DMS79 treated with DMSO at 0.1 percent for 48 hours (cell line): ENCODE results near the gene RDH14.

Experiments
- DNase-seq: peaks from one replicate; lab custom pipeline; 2025; lab: John Stamatoyannopoulos, UW

Gene RDH14, protein sequence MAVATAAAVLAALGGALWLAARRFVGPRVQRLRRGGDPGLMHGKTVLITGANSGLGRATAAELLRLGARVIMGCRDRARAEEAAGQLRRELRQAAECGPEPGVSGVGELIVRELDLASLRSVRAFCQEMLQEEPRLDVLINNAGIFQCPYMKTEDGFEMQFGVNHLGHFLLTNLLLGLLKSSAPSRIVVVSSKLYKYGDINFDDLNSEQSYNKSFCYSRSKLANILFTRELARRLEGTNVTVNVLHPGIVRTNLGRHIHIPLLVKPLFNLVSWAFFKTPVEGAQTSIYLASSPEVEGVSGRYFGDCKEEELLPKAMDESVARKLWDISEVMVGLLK

DNA sequence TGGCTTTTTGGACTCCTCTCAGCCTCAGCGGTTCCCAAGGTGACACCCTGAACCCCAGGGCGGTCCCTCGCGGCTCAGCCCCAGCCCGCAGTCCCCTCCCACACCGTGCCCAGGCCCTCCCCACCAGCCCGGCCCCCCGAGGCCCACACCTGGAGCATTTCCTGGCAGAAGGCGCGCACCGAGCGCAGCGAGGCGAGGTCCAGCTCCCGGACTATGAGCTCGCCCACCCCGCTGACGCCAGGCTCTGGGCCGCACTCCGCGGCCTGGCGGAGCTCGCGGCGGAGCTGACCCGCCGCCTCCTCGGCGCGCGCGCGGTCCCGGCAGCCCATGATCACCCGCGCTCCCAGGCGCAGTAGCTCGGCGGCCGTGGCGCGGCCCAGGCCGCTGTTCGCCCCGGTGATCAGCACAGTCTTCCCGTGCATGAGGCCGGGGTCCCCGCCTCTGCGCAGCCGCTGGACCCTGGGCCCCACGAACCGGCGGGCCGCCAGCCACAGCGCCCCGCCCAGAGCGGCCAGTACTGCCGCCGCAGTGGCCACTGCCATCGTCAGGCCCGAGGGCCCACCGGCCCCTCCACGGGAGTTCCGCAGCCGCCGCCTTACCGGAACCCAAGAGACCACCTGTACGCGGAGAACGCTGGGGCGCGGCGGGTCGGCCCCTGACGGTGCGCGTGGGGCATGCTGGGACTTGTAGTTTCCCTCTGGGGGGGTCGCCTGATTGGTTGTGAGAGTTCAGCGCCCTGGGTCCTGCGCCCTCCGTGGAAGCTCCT lies at the start of gene RDH14:
Gene RDH14, minus strand, starts transcription at position 623 of the 766 bp plus-strand sequence. Its CDS starts 81 bp downstream, at position 542.
- DNase-seq = peak; percentile 89

- DNase-seq = no peak
Observed at GRCh38 chr2:18610090-18610489, 49.6 kb upstream of the RDH14 start.

DNA sequence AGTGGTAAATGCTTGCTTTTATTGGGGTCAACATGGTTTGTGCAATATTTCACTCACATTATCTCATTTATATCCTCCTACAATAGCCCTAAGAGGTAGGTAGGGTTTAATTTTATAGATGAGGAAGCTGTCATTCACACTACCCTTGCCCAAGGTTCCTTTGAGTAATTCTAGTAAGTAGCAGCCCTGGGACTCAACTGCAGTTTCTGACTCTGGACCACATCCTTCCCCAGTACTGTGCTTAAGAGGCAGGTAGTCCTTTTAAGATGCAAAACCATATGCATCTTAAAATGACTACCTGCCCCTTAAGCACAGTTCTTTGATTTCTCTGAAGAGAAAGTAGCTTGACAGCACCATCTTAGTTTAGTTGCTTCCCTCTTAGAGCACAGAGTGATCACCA lies 44.7 kb upstream of the RDH14 start:
- no peak for DNase-seq

DNA sequence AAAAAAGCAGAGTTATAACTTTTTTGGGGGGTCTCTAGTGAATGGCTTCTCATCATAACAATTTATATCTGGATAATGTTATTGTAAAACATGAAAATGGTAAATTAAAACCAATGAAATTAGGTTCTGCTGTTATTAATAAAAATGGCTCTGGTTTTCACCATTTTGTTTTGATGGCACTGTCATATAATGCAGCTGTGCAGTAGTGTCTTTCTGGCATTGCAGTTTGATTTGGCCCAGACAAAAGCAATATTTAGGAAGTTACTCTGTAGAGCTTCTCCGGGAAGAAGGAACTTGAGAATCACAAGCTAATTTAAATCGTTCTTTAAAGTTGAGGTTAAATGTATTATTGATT lies 44.1 kb upstream of the RDH14 start:
- DNase-seq = no peak

DNA sequence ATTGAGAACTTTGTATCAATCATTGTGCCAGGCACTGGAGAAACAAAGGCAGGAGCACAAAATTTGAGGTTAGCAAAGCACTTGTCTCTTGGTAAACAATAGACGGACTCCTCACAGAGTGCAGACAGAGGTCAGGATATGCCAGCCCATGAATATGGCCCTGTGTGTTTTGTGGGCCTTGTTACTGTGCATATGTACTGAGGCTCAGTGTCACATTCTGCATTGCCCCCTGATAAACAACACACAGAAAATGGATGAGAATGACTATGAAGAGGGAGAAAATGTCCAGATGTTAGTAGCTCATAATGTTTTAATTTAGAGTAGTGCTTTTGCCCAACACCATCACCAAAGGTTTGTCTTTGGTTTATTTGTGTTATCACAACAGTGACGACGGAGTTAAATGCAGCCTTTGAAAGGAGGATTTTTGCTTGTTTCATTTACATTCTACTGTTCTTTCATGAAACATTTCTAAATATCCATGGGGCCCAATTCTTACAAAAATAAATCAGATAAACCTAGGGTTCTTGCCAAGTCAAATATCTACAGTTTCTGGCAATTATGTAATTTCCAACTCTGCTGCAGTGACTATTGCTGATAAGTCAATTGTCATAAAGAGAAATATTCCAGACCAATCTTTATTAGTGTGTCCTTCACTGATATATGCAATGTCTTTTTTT lies 43.5 kb upstream of the RDH14 start:
- no peak for DNase-seq

DNA sequence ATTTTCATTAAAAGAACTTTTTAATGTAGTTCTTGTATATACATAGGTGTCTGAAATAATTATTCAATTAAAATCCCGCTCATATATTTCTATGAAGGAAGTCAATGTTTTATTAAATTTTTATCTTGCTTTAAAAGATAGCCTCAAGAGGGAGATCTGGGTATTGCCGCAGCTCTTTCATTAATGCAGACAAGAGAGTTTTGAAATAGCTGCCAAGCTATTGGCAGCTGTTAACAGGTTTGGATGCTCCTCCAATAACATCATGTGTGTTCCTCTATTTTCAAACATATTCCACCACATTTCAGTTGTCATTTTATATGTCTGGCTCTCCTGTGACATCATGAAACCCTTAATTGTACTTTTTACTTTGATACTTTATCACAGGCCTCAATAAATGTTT lies 41.8 kb upstream of the RDH14 start:
- DNase-seq = no peak

DNA sequence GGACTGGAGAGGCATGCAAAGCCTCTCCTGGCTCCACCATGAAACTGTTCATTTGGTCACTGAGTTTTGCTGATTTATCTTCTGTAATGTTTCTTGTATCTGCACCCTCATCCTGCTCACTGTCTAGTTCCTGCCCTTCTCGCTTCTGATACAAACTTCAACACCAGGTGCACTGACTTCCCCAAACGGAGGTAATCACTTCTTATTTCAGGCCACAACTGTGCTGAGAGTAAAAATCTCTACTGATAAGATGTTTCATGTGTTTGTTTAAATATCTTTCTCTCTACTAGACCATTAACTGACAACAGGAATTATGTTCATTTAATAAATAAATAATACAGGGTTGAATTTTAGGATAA lies 39.8 kb upstream of the RDH14 start:
- DNase-seq = no peak

DNA sequence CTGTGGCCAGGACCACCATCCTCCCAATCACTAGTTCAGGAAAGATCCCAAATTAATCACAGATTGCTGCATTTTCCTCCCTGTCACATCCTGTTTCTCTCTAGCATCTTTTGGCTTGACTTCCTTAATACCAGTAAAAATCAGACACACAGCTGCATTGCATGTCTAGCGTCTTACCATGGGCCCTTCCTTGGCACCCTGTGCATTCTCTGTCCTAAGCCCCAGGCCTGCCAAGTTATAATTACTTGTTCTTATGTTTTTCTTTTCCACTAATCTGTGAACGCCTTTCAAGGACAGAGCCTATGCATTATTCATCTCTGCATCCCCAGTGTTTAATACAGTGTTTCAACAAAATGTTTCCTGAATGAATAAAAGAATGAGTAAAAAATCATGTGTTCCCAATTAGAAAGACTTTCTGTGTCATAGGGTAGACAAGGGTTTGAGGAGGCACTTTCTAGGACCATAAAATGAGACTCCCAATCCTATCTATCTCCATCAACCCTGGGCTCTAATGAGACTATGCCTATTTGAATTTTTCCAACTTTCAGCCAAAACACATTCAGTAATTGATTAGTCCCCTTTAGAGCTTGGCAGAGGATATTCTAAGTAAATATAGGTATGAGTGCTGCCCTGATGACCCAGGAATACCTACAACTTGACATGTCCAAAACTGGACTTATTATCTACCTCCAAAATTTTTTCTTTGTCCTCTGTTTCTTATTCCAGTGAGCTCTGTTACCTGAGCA lies 39.2 kb upstream of the RDH14 start:
- DNase-seq = no peak

- no peak for DNase-seq
Observed at GRCh38 chr2:18598848-18599484, 38.5 kb upstream of the RDH14 start.

- no peak for DNase-seq
Observed at GRCh38 chr2:18597618-18598017, 37.2 kb upstream of the RDH14 start.

DNA sequence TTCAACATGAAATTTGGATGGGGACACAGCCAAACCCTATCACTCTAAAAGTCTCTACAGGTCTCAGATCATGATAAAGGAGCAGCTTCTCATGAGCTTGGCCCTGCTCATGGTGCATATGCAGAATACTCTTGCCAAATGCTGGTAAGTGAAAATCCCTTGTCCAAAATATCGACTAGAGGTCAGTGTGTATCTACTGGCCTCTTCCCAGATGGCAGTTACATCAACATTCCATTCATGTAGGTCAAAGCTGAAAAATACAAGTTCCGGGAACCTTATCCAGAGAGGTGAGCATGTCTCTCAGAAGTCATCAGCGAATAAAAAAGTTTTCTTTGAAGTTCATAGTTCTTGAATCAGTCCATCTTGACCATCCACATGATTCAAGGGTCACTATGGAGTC lies 36.5 kb upstream of the RDH14 start:
- no peak for DNase-seq

DNA sequence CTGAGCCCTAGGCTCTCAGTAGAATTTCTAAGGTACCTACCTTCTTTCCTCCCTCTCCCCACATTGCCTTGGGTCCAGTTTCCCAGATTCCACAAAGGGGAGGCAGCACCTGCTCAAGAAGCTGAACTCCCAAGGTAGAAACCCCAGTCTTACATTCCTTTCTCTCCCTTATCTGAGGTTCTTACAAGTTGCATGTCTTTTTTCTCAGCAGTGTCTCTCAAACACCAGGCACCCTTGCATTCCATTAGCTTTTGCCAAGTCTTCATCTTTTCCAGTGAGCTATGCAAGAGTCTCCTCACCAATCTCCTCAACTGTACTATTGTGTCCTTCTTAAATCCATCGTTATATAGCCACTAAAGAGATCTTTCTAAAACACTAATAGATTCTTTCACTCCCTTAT lies 33.0 kb upstream of the RDH14 start:
- DNase-seq = no peak

DNA sequence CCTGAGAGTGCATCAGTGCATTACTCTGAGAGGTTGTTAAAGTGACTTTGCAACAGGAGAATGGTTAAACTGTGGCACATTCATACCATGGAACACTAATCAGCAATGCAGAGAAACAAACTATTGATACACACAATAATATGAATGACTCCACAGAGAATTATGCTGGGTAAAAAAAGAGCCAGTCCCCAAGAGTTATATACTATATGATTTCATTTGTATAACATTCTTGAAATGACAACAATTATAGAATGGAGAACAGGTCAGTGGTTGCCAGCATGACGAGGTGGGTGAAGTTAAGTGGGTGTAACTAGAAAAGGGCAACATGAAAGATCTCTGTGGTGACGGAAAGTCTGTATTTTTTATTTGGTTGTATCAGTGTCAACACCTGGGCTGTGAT lies 31.9 kb upstream of the RDH14 start:
- no peak for DNase-seq

DNA sequence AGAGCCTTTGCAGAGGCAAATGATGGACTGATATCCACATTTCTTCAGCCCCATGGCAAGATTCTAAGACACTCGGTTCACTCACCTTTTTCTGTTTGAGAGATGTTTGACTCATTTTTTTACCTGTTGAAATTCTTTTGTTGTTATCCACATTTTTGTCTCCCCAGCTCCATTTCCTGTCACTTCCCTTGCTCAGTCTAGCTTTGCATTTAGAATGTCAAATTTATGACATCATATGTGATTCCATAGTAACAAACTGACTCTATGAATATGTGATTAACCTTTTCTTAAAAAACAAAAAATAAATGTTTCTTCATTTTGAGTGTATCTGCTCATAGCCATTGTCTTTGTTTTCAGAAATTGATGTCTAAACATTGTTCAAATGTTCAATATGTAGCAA lies 28.9 kb upstream of the RDH14 start, which contains the start of gene NT5C1B:
Gene NT5C1B, minus strand, starts transcription at position 216 of the 400 bp plus-strand sequence. Its CDS starts 101 bp downstream, at position 115.
- no peak for DNase-seq

DNA sequence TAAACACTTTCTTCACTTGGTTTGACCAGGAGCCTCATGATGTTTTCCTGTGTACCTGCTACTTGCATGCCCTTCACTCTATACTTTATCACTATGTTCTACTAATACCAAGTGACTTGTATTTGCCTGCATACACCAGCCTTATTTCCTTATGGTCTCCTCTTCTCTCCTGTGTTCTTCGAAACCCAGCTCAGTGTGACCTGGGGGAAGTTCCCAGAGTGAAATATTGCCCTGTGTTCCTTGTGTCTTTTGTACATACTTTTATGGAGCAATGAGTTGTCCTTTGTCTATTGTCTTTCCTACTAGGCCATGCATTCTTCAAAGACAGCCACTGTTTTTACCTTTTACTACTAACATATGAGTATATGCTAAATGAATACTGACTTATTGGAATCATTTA lies 28.3 kb upstream of the RDH14 start:
- no peak for DNase-seq

DNA sequence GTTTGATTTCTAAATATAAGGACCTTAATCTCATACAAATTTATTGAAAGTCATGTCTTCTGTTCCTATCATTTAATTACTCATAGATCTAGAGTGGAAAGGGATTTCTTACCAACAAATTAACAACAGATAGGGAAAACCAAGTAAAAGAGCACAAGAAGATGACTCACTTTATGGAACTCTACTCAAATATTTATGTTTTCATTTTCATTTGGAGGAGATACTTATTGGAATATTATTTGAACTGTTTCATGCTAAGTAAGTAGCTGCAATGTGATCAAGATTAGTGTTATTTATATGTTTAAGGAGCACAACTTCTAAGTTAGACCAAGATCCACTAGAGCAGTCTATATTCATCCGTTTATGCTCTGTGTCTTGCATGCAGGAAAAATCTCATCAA lies 27.6 kb upstream of the RDH14 start:
- no peak for DNase-seq

DNA sequence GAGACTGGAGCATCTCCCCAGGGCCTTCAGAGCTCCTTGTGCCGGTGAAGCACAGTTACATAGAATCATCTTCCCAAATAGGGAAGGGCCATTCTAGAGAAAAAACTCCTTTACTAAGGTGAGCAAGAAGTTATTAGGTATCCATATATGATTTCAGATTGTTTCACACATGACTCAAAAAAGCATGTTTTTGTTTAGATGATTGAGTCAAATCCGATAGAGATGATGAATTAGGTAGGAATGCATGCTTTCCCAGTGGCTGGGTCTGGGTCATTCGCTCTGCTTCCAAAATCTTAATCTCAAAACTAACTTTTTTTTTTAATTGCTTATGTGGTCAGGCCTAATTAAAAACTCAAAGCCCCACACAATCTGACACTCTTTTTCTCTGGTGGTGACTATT lies 25.1 kb upstream of the RDH14 start:
- no peak for DNase-seq

DNA sequence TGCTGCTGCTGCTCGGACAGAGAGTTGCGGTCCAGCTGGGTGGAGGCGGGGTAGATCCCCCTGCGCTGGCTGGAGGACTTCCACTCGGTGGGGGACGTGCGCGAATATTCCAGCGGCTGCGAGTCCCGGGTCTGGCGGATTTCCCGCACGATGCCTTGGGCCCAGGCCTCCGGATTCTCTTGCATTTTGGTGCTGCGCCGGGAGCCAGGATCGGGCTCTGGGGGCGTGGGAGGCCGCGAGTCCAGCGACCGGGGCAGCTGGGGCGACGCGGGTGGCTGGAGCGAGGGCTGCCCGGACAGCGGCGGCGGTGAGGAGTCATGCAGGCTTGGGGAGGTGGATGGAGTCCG lies 24.1 kb upstream of the RDH14 start:
- no peak for DNase-seq

DNA sequence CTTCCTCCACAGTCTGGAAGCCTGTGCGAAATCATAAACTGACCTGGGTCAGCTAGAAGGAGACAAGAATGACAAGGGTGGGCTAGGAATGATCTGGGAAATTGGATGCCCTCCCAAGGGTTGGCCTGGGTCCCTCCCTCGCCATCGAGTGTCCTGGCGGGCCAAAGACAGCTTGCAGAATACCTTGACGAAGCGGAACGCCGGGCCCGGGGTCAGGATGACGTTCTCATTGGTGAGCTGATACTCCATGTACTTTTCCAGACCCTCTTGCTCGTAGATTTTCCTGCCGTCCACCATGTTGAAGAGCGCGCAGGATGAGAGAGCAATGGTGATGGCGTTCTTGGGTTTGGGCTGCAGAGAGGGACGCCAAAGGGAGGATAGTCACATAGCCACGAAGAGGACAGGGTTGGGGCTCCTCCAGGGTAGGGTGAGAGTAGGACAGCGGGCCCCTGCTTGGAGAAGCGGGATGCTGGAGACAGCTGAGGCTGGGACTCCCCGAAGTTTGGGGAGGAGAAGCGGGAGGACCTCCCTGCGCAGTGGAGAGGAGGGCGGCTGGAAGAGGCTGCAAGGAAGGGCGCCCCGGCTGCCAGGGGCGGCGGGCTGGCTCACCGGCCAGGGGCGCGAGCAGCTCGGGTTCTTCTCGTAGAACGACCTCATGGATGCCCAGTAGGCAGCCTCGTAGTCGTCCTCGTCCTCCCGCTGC lies 23.6 kb upstream of the RDH14 start:
- DNase-seq = no peak

GRCh38 chr2:18580606-18581005 lies 20.2 kb upstream of the RDH14 start:
- DNase-seq = no peak

DNA sequence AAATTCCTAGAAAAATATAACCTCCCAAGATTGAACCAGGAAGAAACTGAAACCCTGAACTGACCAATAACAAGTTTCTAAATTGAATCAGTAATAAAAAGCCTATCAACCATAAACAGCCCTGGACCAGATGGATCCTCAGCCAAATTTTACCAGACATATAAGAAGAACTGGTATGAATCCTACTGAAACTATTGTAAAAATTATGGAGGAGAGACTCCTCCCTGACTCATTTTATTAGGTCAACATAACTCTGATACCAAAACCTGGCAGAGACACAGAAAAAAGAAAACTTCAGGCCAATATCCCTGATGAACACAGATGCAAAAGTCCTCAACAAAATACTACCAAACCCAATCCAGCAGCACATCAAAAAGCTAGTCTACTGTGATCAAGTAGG lies 17.6 kb upstream of the RDH14 start:
- DNase-seq = no peak
